Sciatic nerve (tissue), 2 donors: ENCODE results near the gene INO80D. TPM values are rescaled to one million over a fixed set of nuclear protein-coding genes. Genes with fewer than 3 reads are reported as not detected.
"Not testable (repeated sequence)": the region's sequence is repeated elsewhere in the genome, so short reads cannot be mapped to it uniquely, and the experiment has no call there.

ENCODE experiments used
- ATAC-seq: fragments of 200-7000 bp; cut with Tn5 transposase; one replicate; pipeline ENCODE4 v1.9.1; 2020; ENCODE audit warnings: mild to moderate bottlenecking, moderate library complexity
- DNase-seq: peaks from one replicate; pipeline ENCODE4 v3.0.0-alpha.2; 2020; ENCODE audit warnings: low spot score
- intact Hi-C: fragments of 100-400 bp; cut with DNase I; formaldehyde crosslinking; loops from one replicate; pipeline ENCODE4 v1.14.2; 2022
- total RNA-seq: library from RNA; stranded (reverse); fragmentation: NEBNext Ultra II Directional; extraction: Animal tissue kit (Norgen Biotek cat#: 25700); gene quantifications from one replicate; pipeline ENCODE4 v1.2.1, GENCODE V29; 2021
- donor health status: DM: no; HTN: no; CAD: no.
- donor health status: DM: no; HTN: no; CAD: no.

INO80D gene
- total RNA-seq: 36.3 TPM

- peak; percentile 81 for DNase-seq
- intact Hi-C loops: no loop called here
- ATAC-seq: peak; percentile 93
Measured at GRCh38 chr2:206085742-206086445, at the start of gene INO80D. INO80D (minus strand) TSS chr2:206086174; CDS start chr2:206063016, 23,158 bp downstream.

- intact Hi-C loops: no loop called here
- DNase-seq: no peak
Measured at GRCh38 chr2:206127656-206128055, 41.7 kb upstream of the INO80D start.

GRCh38 chr2:206125901-206126300 is 39.9 kb upstream of the INO80D start:
- ATAC-seq: no peak
- DNase-seq: no peak
- intact Hi-C loops: no loop called here

More at GRCh38 chr2:206127656-206128055, 41.7 kb upstream of the INO80D start:
- ATAC-seq: no peak

- ATAC-seq, intact Hi-C loops, DNase-seq: not testable (repeated sequence)
Measured at GRCh38 chr2:206122569-206122968, 36.6 kb upstream of the INO80D start.

DNA sequence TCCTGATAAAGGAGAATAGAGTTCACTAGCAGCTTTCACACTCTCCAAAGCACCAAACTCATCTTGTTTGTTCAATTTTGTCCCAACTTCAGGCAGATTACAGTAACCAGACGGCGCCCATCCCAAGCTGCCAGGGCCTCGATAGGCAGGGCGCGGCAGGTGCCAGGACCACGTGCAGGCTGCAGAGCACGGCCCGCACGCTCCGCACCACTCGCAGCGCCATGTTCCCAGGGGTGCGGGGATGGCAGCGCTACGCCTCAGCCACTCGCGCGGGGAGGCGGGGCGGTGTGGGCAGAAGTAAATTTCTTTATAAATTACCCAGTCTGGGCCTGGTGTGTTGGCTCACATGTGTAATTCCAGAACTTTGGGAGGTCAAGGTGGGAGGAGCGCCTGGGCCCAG is 30.3 kb upstream of the INO80D start:
- no peak for DNase-seq
- intact Hi-C loops: no loop called here

GRCh38 chr2:206115026-206115578 is 29.1 kb upstream of the INO80D start:
- intact Hi-C loops: no loop called here
- ATAC-seq: no peak
- DNase-seq: no peak

More for the DNA sequence above, 30.3 kb upstream of the INO80D start:
- ATAC-seq: no peak

DNA sequence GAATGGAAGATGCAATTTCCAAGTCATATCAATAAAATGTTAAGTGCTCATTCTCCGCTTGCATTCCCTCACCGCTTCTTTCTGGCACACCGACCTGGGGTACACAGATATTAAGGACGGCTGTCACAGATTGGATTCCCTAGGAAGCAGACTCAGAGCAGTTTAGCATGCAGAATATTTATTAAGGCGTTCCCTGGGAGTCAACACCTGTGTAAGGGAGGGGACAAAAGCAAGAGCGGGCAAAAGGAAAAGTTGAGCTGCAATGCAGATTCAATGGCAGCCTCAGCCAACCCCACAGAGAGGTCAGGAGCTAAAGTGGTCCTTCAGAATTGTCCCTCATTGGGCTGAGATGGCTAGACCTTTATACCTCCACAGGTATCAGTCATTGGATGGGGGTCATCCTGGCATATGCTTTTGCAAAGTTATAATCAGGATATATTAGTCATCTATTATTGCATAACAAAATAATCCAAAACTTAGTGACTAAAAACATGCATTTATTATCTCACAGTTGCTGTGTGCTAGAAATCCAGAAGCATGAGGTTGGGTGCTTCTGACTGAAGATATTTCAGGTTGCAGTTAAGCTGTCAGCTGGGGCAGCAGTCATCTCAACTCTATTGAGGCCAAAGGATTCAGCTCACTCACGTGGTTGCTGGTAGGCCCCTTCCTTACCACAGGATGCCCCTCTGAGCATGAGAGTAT is 27.0 kb upstream of the INO80D start:
- ATAC-seq (no peak), DNase-seq (no peak)
- intact Hi-C loops: no loop called here

GRCh38 chr2:206112108-206112507 is 26.1 kb upstream of the INO80D start:
- ATAC-seq: no peak
- DNase-seq: no peak
- intact Hi-C loops: no loop called here

GRCh38 chr2:206108713-206109112 is 22.7 kb upstream of the INO80D start:
- intact Hi-C loops: no loop called here
- DNase-seq: no peak
- no peak for ATAC-seq

DNA sequence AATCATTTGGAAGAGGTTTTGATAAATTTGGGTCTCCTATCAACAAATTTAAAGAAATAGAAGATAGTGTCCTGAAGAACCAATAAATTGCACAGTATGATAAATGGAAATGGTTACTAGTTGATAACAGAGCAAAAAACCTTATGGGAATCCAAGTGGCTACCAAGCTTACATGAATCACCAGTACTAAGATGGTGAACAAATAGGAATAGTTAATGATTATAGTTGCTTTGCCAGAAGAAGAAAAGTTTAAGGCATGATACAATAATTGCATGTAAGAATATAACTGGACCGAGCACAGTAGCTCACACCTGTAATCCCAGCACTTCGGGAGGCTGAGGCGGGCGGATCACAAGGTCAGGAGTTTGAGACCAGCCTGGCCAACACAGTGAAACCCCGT is 19.6 kb upstream of the INO80D start:
- intact Hi-C loops: no loop called here
- no peak for DNase-seq
- no peak for ATAC-seq

DNA sequence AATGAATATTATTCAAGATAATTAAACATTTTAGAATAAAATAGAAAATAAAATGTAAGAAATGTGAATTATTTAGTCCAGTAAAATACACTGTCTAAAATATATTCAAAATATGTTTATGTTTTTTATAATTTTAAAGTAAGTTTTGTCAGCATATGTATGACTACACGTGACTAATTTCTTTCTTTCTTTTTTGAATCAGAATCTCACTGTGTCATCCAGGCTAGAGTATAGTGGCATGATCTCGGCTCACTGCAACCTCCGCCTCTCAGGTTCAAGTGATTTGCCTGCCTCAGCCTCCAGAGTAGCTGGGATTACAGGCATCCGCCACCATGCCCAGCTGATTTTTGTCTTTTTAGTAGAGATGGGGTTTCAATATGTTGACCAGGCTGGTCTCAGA is 19.1 kb upstream of the INO80D start:
- no peak for ATAC-seq
- intact Hi-C loops: no loop called here

GRCh38 chr2:206098872-206099271 is 12.9 kb upstream of the INO80D start:
- intact Hi-C loops, ATAC-seq, DNase-seq: not testable (repeated sequence)

More for the DNA sequence above, 19.1 kb upstream of the INO80D start:
- DNase-seq: no peak

- no peak for DNase-seq
- no peak for ATAC-seq
- intact Hi-C loops: no loop called here
Measured at GRCh38 chr2:206098471-206098870, 12.5 kb upstream of the INO80D start.

DNA sequence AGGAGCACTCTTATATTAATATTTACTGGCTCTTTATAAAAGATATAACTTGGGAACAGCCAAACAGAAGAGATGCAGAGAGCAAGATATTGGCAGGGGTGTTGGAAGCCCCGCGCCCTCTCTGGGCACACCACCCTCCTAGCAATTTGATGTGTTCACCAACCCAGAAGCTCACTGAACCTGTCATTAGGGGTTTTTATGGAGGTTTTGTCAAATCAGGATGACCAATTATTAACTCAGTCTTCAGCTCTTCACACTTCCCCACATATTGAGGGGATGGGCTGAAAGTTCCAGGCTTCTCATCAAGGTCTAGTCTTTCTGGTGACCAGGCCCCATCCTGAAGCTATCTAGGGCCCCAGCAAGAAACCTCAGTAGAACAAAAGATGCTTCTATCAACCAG is 10.9 kb upstream of the INO80D start:
- ATAC-seq (no peak), DNase-seq (no peak)
- intact Hi-C loops: no loop called here

- ATAC-seq: no peak
- intact Hi-C loops: no loop called here
Measured at GRCh38 chr2:206095536-206096332, 9.8 kb upstream of the INO80D start.

GRCh38 chr2:206092297-206092696 is 6.3 kb upstream of the INO80D start:
- intact Hi-C loops: no loop called here
- no peak for ATAC-seq
- DNase-seq: no peak

More at GRCh38 chr2:206095536-206096332, 9.8 kb upstream of the INO80D start:
- DNase-seq: no peak

GRCh38 chr2:206088248-206088647 is 2.3 kb upstream of the INO80D start:
- intact Hi-C loops: no loop called here
- no peak for ATAC-seq
- DNase-seq: no peak

DNA sequence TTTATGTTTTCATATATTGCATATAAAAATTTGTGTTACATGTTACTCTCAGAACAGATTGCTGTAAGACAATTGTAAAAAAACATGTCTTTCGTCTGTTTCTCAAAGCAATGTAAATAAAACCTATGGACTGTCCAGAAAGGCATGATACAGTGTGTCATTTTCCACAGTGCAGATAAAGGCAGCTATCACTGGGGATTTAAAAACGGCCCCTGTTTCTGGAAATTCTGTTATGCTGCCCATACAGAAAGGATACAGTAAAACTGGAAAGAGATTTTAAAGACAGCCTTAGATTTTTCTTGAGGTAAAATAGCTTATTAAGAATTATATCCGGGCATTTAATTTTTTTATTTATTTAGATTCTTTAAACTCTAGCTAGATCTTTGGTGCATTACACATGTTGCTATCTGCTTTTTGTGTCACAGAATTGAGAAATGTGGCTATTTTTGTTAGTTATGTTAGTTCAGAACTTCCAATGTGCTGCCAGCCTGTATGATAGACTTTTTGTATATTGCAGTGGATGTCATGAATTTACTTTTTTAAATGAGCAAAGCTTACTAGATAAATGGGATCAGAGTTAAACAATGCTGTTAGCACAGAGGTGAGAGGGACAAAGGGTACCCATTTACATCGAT is 859 bp upstream of the INO80D start:
- ATAC-seq: no peak
- intact Hi-C loops: no loop called here

More for the DNA sequence above, 859 bp upstream of the INO80D start:
- DNase-seq: no peak
